Measurements from ENCODE around the gene SFR1.
"Not testable (repeated sequence)": the region's sequence is repeated elsewhere in the genome, so short reads cannot be mapped to it uniquely, and the experiment has no call there.

The SFR1 gene

GRCh38 chr10:104174136-104174535 lies 52.2 kb downstream of the SFR1 start:
- H3K14ac ChIP-seq (ENCODE audit: low read length in 2 of 2); H3K9ac ChIP-seq (ENCODE audit: low read length); H4K91ac ChIP-seq (ENCODE audit: low read length); H2BK12ac ChIP-seq (ENCODE audit: low read length in 2 of 2); H4K8ac ChIP-seq (ENCODE audit: low read length); H2AFZ ChIP-seq (ENCODE audit: low read depth, low read length); H3K4me2 ChIP-seq (ENCODE audit: low read length, poor library complexity, severe bottlenecking); H2AK5ac ChIP-seq (ENCODE audit: low read length, severe bottlenecking); H3K9me3 ChIP-seq (ENCODE audit: control insufficient read depth, low read length); H2BK15ac ChIP-seq (ENCODE audit: low read depth, poor library complexity, severe bottlenecking); H3K23ac ChIP-seq (ENCODE audit: low read length in 2 of 2); H3K18ac ChIP-seq (ENCODE audit: low read depth in 1 of 2, low read length in 2 of 2); H3K4me3 ChIP-seq (ENCODE audit: insufficient read depth in 1 of 2, low read depth in 1 of 2, low read length in 2 of 2); DNase-seq; H3K27ac ChIP-seq (ENCODE audit: low read length, poor library complexity, severe bottlenecking); H3K4ac ChIP-seq (ENCODE audit: low read depth in 1 of 2, low read length in 2 of 2); H3K4me1 ChIP-seq (ENCODE audit: control insufficient read depth, insufficient read depth, low read depth, low read length); H3K36me3 ChIP-seq (ENCODE audit: control insufficient read depth in 1 of 2, insufficient read depth in 2 of 2, low read depth in 1 of 2, low read length in 2 of 2); H2BK120ac ChIP-seq (ENCODE audit: low read depth, low read length); H2BK5ac ChIP-seq (ENCODE audit: low read depth, low read length, poor library complexity, severe bottlenecking); H3K79me1 ChIP-seq (replicated peaks; ENCODE audit: low read length, poor library complexity, severe bottlenecking): not testable (repeated sequence)
- peaks cover 0 to 16% of the 10 kb centered on the region in 2 experiments for H3K27me3 ChIP-seq (ENCODE audit: control insufficient read depth in 1 of 2, insufficient read depth in 1 of 2, low read length in 2 of 2)
- 88% methylated on average over 1 of the region's 1 CpG for WGBS
